GM19099 (cell line): ENCODE results near the gene CCNA1.

Source experiments
- POLR2A ChIP-seq: IDR thresholded peaks from 3 replicates; pipeline ENCODE4 v1.6.1; 2011; ENCODE audit warnings: low read depth; ENCODE audit not compliant: insufficient read length; ENCODE audit errors: extremely low read depth

CCNA1 gene

DNA sequence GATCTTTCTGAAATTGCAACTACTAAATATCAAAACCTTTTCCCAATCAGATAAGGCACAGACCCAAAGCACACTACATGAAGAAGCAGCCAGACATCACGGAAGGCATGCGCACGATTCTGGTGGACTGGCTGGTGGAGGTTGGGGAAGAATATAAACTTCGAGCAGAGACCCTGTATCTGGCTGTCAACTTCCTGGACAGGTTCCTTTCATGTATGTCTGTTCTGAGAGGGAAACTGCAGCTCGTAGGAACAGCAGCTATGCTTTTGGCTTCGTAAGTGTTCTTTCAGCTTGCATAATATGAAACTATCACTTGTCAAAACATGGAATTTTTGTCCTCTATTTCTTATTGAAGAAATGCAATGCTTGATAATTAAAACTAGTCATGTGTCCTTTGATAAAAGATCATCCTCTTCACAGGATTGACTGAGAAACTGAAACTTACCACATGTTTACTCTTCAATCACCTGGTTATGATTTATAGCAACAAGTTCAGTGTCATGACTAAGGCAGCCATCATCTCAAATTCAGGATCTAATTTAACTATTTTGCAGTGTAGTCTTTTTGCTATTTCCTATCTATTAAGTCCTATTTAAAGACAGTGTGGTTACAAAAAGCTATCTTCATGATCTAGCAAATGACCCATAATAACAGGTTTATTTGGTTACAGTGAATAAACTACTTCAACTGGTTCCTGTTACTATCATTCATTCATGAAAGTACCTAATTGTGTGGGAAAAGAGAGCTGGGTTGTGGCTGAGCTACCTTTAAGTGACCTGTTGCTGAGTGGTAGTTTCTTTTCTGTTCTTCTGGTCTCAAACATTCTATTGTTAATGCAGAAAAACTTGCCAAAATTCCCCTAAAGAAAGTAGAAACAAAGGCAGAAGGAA, 6.5 kb downstream of the CCNA1 start:
- no peak for TF ChIP-seq POLR2A

DNA sequence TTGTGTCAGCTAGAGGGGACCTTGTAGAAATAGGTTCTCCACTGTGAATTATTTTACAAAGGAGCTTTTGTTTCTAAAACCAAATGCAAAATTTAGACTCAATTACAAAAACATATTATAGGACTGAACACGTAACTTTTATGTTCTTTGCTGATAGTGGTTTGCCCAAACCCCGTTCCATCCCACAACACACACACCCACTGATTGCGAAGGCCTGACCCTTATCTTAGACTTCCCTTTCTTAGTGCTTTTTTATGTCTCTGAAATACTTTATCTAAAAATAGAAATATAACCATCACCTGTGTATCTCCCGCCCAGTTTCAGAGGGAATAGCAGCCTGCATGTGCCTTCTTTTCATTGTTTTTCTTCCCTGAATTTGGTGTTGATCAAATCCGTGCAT, 13.0 kb downstream of the CCNA1 start:
- TF ChIP-seq POLR2A: no peak

DNA sequence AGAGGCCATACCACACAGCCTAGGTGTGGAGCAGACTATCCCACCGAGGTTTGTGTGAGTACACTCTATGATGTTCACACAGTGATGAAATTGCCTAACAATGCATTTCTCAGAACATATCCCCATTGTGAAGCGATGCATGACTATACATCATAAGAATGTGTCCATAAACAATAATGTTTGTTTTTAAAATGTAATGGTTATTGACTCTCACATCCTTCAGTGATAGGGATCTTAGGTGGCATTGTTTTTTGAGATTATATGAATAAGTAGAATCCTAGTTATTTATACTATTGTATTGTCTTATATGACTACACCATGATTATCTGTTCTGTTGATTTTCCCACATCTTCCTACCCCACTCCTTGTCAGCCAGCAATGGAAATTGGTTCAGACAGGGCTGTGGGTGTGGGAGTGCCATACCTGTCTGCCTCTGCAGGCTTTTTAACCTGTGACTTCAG, 13.6 kb downstream of the CCNA1 start:
- no peak for TF ChIP-seq POLR2A

DNA sequence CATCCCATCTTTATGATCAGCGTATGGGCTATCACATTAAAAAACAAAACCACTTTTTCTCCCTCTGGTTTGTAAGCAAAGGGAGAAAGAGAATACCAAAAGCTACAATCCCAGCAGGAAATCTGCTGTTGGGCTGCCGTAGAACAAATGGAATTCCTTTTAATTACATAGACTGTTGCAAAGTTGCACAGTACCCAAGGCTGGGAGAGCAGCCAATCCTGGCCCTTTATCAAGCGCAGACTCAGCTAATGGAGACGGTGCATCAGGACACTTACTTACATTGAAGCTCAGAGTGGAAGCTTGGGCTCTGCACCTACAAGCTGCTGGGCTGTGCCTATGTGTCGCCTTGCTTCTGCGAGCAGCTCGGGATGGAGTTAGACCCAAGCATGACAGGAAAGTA, 15.2 kb downstream of the CCNA1 start:
- TF ChIP-seq POLR2A: no peak

DNA sequence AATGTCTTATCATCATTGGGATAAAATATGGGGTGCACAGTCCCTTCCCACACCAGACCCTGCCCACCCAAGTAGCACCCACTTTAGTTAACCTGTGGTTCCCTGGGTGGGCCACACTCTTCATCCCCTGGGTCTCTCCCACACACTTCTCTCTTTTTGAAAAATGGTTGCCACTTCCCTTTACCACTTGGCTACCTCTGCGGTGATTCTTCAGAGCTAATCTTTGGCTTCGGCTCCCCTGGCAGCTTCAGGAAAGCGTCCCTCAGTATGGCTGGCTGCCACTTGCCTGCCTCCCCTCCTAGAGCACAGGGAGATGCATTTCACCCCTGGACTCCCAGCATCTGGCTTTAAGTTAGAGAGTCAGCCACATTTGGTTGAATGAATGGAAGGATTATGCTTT, 18.2 kb downstream of the CCNA1 start:
- TF ChIP-seq POLR2A: no peak

DNA sequence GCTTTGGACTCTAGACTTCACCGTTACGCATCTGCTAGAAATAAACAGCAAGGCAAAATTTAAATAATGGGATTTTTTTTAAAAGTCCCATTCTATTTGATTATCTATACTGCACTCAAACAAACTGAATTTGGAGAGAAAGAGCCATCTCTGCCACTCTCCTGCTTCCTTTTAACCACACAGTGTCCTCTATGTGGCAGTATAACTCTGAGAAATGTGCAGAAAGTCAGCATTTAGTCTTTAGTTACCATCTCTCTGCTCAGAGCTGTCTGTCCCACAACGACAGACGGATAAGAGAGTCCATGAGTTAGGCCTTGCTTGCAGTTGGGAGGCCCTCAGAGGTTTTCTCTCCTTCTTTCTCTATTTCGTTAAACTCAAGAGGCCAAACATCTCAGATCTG, 21.2 kb downstream of the CCNA1 start:
- no peak for TF ChIP-seq POLR2A

DNA sequence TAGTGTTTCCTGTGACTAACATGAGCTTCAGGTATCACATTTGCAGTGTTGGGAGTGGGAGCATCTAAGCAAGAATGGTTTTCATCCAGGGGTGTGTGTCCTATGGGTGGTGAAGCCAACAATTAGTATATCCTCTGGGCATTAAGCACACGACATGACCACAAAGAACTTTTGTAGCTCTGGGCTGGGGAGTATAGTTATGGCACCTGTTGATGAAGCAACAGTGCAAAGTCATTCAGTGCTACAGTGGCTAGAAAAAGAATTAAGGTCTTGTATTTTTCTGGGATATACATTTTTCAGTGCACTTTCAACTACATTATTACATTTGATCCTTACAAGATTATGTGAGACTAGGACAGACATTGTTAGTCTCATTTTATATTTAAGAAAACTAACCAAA, 21.8 kb downstream of the CCNA1 start:
- no peak for TF ChIP-seq POLR2A

DNA sequence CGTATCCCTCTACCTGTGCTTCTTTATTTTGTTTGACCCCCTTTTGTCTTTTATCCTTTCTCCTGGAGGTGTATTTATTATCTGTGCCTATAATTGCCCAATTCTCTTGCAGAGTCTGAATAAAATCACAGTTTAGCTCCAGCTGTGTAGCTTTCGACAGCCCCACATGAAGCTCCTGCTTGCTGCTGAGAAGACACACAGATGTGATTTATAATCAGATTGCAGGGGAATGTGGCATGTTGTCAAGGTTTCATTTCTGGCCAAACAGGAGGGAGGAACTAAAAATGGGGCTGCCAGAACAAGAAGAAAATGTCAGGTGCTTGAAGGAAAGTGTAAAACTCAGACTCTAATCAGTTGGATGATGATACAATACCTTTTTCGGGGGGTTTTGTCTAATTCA, 22.7 kb downstream of the CCNA1 start:
- no peak for TF ChIP-seq POLR2A

DNA sequence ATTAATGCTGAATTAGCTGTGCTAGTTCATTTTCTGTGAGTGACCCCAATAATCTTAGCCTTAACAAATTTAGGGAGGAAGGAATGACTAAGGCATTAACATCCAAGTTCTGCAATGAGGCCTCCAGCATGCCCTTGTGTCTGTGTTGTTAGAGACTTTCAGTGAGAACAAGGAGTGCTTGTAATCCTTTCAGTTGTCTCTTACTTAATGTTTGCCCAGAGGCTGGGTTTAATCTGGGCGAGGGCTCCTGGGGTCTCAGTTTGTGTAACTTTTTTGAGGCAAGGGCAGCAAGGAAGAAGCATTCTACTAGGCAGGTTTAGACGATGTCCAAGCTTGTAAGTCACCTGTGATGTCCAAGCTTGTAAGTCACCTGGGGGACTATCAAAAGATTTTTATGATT, 24.3 kb downstream of the CCNA1 start:
- no peak for TF ChIP-seq POLR2A

DNA sequence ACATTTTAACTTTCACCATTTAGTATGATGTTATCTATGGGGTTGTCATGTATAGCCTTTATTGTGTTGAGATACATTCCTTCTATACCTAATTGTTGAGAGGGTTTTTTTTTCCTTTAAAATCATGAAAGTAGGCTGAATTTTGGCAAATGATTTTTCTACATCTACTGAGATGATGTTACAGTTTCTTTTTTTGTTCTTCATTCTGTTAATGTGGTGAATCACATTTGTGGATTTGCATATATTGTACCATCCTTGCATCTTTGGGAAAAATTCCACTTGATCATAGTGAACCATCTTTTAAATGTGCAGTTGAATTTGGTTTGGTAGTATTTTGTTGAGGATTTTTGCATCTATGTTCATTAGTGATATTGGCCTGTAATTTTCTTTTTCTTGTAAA, 29.2 kb downstream of the CCNA1 start:
- no peak for TF ChIP-seq POLR2A

DNA sequence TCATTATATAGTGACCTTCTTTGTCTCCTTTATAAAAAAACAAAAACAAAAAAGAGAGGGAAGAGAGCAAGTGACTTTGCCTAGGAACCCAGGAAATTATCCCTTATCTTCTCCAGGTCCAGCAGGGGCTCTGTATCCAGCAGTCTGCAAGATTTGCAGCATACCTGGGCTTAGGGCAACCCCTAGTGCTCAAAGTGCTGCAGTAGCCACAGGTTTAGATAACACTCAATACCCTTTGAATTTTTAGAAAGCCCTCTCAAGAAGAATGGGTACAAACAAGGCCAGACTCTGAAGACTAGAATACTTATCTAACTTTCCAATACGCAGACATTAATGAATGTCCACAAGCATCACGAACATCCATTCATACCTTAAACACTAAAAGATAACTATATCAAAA, 43.2 kb downstream of the CCNA1 start:
- TF ChIP-seq POLR2A: no peak

DNA sequence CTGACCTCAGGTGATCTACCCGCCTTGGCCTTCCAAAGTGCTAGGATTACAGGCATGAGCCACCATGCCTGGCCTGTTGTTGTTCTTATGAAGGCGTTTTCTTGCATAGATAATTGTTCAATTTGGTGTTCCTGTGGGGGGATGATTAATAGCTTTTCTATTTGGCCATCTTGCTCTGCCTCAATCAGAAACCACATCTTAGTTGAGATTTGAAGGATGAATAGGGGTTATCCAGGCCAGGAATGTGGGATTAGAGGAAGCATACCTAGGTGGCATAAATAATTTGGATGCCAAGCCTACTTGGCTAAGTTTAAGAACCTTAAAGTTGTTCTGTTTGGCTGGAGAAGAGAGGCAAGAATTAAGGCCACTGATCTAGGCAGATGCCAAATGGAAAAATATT, 44.4 kb downstream of the CCNA1 start:
- no peak for TF ChIP-seq POLR2A

DNA sequence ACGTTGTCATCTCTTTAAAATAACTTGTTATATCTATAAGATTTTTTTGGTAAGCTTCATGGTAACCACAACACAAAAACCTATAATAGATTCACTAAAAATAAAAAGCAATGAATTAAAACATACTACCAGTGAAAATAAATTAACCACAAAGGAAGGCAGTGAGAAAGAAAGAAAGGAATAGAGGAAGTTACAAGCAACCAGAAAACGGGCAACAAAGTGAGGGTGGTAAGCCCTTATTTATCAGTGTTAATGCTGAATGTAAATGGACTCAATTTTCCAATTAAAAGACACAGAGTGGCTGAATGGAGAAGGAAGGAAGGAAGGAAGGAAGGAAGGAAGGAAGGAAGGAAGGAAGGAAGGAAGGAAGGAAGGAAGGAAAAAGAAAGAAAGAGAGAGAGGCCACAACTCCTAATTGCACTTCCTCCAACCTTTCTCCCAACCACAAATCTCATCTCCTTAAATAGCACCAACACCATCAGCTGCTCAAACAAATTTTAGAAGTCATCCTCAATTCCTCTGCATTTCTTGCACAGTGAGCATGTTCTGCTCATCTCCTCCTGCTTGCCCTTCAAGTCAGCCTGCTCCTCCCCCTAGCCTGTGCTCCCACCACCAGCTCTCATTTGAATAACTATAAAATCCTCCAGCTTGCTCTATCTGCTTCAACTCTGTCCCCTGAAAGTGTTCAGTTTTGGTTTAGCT, 48.6 kb downstream of the CCNA1 start:
- TF ChIP-seq POLR2A: no peak

DNA sequence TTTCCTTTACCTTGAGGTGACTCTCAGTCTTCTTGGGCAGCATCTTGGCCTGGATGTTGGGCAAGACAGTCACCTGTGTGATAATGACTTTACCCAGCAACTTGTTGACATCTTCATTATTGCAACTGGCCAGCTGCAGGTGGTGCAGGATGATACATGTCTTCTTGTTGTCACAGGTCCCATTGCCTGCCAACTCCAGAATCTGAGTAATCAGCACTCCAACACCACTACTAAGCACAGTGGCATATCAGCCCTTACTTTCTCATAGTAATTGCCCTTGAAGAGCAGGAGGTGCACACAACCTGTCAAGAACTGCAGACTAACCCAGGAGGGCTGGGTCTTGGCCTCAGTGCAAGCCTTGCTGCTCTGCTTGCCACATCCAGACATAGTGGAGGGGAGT, 57.8 kb downstream of the CCNA1 start:
- no peak for TF ChIP-seq POLR2A
